GM12801 (cell line): ENCODE measurements around the gene AGRN.

Experiments
- CTCF ChIP-seq: IDR thresholded peaks from one replicate; pipeline ENCODE4 v1.5.1; 2011; ENCODE audit warnings: control low read depth; ENCODE audit not compliant: insufficient read length; ENCODE audit errors: extremely low read depth

The AGRN gene

GRCh38 chr1:1042835-1043234, 22.9 kb downstream of the AGRN start:
- no peak for TF ChIP-seq CTCF

- TF ChIP-seq CTCF: no peak
Observed at GRCh38 chr1:1043411-1043810, 23.5 kb downstream of the AGRN start.

- TF ChIP-seq CTCF: no peak
Observed at GRCh38 chr1:1043921-1044320, 24.0 kb downstream of the AGRN start.

GRCh38 chr1:1044455-1045078, 24.6 kb downstream of the AGRN start:
- TF ChIP-seq CTCF: no peak

GRCh38 chr1:1045129-1045528, 25.2 kb downstream of the AGRN start:
- TF ChIP-seq CTCF: no peak

GRCh38 chr1:1046243-1046642, 26.3 kb downstream of the AGRN start:
- no peak for TF ChIP-seq CTCF

- no peak for TF ChIP-seq CTCF
Observed at GRCh38 chr1:1046767-1047166, 26.8 kb downstream of the AGRN start.
